ENCODE measurements around the gene TEKT1.
"Not testable (repeated sequence)": the region's sequence is repeated elsewhere in the genome, so short reads cannot be mapped to it uniquely, and the experiment has no call there.

Gene TEKT1

GRCh38 chr17:6815775-6816174 lies 15.8 kb downstream of the TEKT1 start:
- DNase-seq: no peak

GRCh38 chr17:6812295-6812694 lies 19.2 kb downstream of the TEKT1 start:
- DNase-seq: no peak

DNA sequence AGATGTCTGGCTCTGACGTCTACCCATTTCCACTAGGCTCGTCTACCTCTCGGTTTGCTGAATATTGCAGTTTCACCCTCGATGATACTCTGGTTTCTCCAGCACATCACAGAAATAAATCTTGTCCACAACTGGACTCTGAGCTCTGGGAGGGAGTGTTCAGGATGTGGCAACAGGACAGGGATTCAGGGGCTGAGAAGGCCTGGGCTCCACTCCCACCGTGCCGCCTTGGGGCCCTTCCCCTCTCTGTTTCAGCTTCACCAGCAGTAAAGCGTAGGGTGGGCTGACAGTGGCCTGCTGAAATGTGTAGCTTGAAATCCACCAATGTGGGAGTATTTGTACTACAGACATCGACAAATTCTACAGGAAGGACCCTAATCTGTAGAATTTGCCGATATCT lies 20.0 kb downstream of the TEKT1 start:
- DNase-seq: no peak

- DNase-seq: no peak
These were observed 31.0 kb downstream of the TEKT1 start for GRCh38 chr17:6800422-6801027.

DNA sequence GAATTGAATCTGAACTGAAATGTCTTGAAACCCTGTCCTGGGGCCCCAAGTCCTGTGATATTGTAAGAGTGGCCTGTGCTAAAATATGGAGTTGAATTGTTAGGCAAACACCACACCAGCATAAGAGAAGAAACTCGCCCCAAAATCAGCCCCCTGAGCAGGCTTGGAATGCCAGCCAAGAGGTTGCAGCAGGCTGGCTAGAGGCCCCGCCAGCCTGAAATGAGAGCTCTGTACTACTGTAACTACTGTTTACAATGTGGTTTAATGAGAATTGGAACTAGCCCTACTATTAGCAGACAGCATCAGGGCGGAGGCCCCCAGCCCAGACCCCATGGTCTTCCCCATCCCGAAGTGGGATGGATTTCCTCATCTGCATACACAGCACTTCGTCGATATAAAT lies 31.8 kb downstream of the TEKT1 start:
- DNase-seq: no peak

DNA sequence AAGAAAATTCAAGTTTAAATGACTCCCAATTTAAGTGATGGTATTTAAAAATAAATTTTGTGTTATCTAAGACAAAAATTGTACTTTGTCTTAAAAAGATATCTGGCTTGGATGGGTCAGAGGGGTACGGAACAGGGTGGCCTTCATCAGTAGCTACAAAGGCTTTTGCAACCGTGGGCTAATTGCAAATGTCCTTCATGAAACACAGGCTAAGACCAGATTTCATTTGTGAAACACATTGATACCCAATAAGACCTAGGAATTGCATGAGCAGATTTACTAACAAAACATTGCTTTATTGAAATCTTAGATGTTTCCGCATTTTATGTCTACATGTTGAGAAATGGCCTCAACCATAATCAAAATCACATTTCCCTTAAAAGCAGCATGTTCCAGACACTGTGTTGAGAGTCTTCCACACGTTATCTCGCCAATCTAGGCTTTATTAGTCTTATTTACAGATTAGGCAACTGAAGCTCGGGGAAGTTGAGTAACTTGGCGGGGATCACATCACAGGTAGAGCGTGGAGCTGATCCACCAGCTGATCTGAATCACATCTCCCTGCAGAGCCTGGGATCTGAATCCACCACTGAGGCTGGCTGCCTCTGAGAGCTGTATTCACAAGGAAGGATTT lies 33.7 kb downstream of the TEKT1 start:
- no peak for DNase-seq

DNA sequence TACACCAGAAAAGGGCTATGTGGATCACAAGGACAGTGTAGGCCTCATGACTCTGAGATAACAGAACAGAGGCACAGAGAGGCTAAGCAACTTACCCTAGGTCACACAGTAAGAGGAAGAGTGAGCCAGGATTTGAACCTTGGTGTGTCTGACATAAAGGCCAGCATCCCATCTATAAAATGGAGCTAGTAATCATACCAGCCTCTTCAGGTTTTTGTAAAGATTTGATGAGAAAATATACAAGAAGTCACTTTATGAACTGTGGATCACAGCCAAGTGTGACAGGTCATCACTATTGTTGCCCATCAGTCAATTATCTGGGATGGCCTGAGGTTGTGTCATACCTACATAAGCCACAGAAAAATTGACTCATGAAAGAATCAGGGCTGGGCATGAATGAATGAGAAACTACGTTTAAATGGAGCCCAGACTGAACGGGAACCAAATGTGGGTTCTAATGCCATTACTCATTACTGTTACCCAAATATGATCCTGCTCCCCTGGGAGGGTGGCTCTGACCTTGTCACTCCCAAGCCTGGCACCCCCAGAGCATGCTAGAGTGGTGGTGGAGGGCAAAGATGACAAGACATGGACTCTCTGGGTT lies 34.5 kb downstream of the TEKT1 start:
- no peak for DNase-seq

DNA sequence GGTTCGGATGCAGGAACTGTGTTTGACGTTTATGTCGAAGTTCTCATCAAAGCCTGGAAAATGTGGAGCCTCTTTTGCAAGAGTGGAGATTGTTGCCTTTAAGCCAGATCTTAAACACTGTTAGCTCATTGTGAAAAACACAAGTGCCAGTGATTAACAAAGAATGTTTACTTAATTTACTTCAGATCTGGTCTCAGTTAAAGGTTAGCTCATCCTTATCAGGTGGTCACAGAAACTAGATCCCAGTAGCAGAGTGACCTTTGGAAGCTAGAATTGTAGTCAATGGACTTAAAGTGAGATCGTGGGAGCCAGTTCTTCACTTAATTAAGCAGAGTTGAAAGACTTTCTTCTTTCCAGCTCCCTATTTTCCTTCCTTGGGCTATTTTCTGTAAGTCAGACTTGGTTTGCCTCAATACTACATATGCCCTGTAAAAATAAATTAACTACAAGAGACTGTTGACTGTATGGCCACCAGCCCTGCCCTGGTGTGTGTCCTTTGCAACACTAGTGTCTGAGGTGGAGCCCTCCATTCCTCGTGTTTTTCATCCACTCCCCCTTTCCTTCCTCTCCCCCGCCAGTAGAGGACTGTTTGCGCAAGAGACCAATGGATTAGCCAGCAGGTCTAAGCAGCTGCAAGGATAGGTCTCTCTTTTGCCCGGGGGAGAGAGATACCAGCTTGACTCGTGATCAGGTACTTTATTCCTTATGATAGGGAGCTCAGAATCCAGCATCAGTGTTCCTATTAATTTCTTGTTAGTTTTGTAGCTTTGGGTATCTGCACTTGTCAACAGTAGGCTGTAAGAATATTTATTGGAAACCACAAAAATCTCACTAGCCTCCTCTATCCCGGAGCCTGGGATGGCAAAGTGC lies 35.3 kb downstream of the TEKT1 start:
- DNase-seq: no peak

DNA sequence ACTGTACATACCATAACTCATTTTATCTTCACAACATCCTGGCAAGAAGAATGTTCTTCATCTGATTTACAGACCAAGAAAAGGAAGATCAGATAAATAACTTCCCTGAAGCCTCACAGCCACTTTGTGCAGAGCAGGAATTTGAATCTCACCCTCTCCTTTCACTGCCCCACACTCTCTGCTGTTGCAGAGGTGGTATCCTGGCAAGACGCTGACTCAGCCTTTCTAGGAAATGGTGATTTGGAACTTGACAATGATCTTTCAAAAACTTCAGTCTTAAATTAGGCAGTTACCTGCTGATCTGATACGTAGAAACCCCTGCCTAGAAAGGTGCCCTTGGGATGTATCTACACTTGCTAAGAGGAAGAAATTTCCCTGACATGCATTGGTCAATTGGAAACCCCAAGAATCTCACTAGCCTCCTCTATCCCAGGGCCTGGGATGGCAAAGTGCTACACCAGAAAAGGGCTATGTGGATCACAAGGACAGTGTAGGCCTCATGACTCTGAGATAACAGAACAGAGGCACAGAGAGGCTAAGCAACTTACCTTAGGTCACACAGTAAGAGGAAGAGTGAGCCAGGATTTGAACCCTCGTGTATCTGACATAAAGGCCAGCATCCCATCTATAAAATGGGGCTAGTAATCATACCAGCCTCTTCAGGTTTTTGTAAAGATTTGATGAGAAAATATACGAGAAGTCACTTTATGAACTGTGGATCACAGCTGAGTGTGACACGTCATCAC lies 37.6 kb downstream of the TEKT1 start:
- DNase-seq: no peak

DNA sequence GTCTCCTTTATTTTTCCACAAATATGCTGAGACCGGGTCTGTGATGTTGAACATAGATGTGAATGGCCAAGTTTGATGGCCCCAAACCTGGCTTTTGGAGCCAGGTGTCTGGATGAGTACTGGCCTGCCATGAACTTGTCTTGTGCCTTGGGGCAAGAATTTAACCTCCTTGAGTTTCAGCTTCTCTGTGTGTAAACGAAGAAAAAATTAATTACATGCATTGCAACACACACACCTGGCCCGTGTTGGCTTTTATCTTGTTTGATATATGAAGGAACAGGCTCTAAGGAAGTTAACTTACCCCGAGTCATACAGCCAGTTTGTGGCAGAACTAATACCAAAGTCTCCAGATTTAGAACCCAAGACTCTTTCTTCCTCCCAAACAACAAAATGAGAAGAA lies 42.4 kb downstream of the TEKT1 start:
- DNase-seq: no peak

GRCh38 chr17:6787081-6787693 lies 44.3 kb downstream of the TEKT1 start:
- DNase-seq: no peak

DNA sequence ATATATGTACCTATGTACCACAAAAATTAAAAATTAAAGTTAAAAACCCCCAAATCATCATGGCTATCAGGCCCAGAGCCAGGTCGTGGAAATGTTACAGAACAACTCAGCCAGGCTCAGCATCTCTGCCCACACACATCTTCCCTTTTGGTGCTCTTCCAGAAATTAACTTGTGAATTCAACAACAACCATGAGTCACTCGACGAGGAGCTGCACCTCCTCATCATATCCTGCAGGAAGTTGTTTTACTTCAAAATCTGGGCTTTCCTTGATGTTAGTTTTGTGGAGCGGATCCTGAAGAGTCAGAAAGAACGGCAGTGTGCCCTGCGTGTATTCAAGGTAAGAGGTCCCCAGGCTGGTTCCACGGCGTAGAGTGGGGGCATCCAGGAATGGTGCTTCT lies 44.9 kb downstream of the TEKT1 start:
- DNase-seq: no peak

GRCh38 chr17:6782244-6782643 lies 49.3 kb downstream of the TEKT1 start:
- DNase-seq: no peak

GRCh38 chr17:6780886-6781285 lies 50.6 kb downstream of the TEKT1 start:
- no peak for DNase-seq

DNA sequence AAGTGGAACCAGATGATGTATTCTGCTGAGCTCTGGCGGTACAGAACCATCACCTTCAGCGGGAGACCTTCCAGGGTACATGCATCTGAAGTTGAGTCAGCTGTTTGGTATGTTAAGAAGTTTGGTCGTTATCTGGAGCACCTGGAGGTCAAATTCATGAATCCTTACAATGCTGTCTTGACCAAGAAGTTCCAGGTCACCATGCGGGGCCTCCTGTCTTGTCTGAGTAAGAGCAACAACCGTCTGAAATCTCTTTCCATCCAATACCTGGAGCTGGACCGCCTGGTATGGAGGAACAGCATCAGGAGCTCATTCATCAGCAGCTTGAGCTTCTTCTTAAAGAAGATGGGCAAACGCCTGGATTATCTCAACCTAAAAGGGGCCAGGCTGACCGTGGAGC lies 51.5 kb downstream of the TEKT1 start:
- no peak for DNase-seq

DNA sequence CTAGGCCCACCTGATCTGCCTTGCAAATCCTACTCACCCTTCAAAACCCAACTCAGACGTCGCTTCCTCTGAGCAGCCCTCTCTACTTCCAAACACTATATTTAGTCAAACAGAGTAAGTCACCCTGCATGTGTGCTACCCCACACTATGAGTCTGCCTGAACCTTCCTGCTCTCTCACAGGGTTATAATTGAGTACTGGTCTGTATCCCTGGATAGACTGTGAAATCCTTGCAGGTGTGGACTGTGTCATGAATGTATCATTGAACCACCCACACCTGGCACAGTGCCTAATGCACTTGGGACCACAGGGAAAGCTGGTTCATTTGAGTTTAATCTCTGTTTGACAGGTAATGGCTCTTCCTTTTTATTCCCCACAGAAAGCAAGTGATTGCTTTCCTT lies 52.1 kb downstream of the TEKT1 start:
- DNase-seq: no peak

- no peak for DNase-seq
These were observed 55.6 kb downstream of the TEKT1 start, which contains the start of gene FBXO39 for GRCh38 chr17:6775871-6776405. Gene FBXO39 (plus strand): TSS chr17:6776215. CDS start chr17:6779869, 3,654 bp downstream.

DNA sequence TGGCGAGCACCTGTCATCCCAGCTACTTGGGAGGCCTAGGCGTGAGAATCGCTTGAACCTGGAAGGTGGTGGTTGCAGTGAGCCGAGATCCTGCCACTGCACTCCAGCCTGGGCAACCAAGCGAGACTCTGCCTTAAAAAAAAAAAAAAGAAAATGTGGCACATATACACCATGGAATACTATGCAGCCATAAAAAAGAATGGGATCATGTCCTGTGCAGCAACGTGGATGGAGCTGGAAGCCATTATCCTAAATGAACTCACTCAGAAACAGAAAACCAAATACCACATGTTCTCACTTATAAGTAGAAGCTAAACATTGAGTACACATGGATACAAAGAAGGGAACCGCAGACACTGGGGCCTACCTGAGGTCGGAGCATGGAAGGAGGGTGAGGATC lies 56.6 kb downstream of the TEKT1 start:
- DNase-seq: not testable (repeated sequence)

DNA sequence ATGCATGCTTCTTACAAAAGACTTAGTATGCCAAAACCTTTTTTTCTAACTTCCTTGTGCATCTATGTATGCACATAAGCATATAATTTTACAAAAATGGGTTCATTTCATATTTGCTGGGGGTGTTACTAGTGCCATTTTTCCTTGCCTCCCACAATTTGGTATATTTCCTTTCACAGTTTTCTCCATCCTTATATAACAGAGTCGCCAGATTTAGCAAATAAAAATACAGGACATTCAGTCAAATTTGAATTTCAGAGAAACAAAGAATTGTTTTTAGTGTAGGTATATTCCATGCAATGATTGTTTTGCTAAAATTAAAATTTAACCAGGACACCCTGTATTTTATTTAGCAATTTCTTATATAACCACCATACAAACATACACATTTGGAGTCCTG lies 59.5 kb downstream of the TEKT1 start:
- DNase-seq: no peak

GRCh38 chr17:6768447-6768846 lies 63.1 kb downstream of the TEKT1 start:
- no peak for DNase-seq

GRCh38 chr17:6761779-6762178 lies 69.8 kb downstream of the TEKT1 start:
- DNase-seq: no peak

DNA sequence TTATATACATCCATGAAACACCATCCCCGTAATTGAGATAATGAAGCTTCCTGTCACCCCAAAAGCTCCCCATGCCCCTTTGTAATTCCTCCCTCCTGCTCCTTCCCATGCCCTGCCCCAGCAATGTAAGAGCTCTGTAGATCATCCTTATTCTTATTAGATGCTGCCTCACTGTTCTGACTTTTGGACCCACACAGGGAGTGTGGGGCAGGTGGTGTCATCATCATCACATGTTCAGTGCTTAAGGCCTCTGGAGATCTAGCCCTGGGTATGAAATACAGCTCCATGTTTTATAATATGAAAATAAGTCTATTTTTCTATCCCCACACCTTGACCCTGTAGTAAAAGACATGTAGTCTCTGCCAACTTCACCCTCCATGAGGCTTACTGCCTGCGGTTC lies 73.8 kb downstream of the TEKT1 start:
- no peak for DNase-seq

All from CD4-positive, alpha-beta T cell treated with Interleukin-17A for 4 hours (primary cell).